GM06990 (cell line): ENCODE measurements around the gene QSER1.
"Not testable (repeated sequence)": the region's sequence is repeated elsewhere in the genome, so short reads cannot be mapped to it uniquely, and the experiment has no call there.

ENCODE experiments used
- DNase-seq: peaks from one replicate; pipeline ENCODE4 v3.0.0-alpha.2; 2011; ENCODE audit not compliant: insufficient read length; ENCODE audit errors: extremely low read depth
- H3K27me3 ChIP-seq: replicated peaks from 2 replicates; pipeline ENCODE4 v1.6.0; 2011; ENCODE audit warnings: low read length; ENCODE audit not compliant: control insufficient read depth, insufficient read depth
- H3K36me3 ChIP-seq: 2 replicates; pipeline ENCODE4 v1.5.1; 2011; ENCODE audit warnings: low read length; ENCODE audit not compliant: control insufficient read depth, insufficient read depth
- H3K4me3 ChIP-seq: replicated peaks from 2 replicates; pipeline ENCODE4 v1.5.1; 2011; ENCODE audit warnings: low read depth, mild to moderate bottlenecking, control low read depth, low read length
- CTCF ChIP-seq: IDR thresholded peaks from 2 replicates; pipeline ENCODE4 v1.5.1; 2011; ENCODE audit warnings: low read length, control low read depth, mild to moderate bottlenecking, inconsistent platforms; ENCODE audit not compliant: insufficient read depth, poor library complexity, severe bottlenecking

The QSER1 gene

DNA sequence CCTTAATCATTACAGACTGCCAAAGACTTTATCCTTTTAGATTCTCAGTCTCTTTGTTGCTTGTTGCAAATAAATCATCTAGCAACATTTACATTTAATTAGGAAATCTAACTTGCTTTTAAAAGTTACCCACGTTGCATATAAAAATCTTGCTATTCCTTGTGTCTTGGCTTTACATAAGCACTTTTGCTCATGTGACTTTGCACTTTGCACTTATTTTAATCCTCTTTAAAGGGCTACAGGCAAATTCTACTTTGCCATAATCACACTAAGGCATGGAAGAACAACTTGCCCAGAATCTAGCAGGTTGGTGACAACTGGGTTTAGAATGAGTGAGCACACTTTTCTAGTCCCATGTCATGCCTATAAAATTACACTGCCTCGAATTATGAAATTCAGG, 37.0 kb upstream of the QSER1 start:
- Histone ChIP-seq H3K27me3 (no peaks in the 10 kb centered on the region), H3K36me3 (no peaks in the 10 kb centered on the region), H3K4me3 (no peak overlapping the region)
- DNase-seq = no peak
- TF ChIP-seq CTCF = no peak

DNA sequence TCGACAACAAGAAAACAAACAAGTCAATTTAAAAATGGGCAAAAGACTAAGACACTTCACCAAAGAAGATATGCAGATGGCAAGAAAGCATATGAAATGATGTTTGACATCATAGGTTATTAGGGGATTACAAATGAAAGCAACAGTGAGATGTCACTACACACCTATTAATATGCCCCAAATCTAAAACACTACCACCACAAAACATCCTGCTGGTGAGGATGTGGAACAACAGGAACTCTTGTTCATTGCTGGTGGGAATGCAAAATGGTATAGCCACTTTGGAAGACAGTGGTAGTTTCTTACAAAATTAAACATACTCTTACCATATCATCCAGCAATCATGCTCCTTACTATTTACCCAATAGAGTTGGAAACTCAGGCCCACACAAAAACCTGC, 33.9 kb upstream of the QSER1 start:
- DNase-seq = no peak
- TF ChIP-seq CTCF = no peak
- Histone ChIP-seq H3K27me3 (no peaks in the 10 kb centered on the region), H3K36me3 (no peaks in the 10 kb centered on the region), H3K4me3 (no peak overlapping the region)

- no peaks in the 10 kb centered on the region for H3K27me3 ChIP-seq
- no peak for TF ChIP-seq CTCF
- no peak overlapping the region for H3K4me3 ChIP-seq
- DNase-seq = no peak
- no peaks in the 10 kb centered on the region for H3K36me3 ChIP-seq
These were observed 30.6 kb upstream of the QSER1 start for GRCh38 chr11:32861850-32862577.

DNA sequence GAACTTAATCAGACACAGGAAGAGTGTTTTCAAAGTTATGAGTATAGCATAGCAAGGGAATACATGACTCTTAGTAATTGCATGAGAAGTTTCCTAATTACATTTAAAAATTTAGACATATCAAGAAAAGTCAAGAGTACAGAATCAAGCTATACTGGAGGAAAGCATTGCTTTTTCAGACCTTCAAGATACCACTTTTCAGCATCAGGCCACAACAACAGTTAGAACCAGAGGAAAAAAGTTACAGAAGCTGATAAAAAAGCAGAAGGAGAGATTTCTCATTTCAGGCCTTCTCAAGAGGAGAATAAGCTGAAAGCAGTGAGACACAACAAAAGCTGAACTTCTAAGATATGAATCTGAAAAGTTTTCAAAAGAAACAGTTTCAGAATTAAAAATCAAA, 28.1 kb upstream of the QSER1 start:
- no peak for DNase-seq
- Histone ChIP-seq H3K27me3 (no peaks in the 10 kb centered on the region), H3K4me3 (no peak overlapping the region), H3K36me3 (no peaks in the 10 kb centered on the region)
- TF ChIP-seq CTCF = no peak

DNA sequence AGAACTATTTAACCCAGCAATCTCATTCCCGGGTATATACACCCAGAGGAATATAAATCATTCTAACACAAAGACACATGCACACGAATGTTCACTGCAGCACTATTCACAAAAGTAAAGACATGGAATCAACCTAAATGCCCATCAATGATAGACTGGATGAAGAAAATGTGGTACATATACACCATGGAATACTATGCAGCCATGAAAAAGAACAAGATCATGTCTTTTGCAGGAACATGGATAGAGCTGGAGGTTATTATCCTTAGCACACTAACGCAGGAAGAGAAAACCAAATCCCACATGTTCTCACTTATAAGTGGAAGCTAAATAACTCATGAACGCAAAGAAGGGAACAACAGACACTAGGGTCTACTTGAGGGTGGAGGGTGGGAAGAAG, 23.9 kb upstream of the QSER1 start:
- H3K36me3 ChIP-seq, H3K27me3 ChIP-seq: not testable (repeated sequence)

GRCh38 chr11:32870676-32871075, 21.9 kb upstream of the QSER1 start:
- Histone ChIP-seq H3K4me3 (no peak overlapping the region), H3K36me3 (no peaks in the 10 kb centered on the region), H3K27me3 (no peaks in the 10 kb centered on the region; the same call in 1 of the 2 replicates)
- peak; percentile 40 for TF ChIP-seq CTCF
- DNase-seq = no peak

More for the DNA sequence above, 23.9 kb upstream of the QSER1 start:
- DNase-seq, H3K4me3 ChIP-seq: not testable (repeated sequence)
